ENCODE measurements around the gene TMEM30B. TPM values are rescaled to one million over a fixed set of nuclear protein-coding genes. Genes with fewer than 3 reads are reported as not detected.

The TMEM30B gene
- total RNA-seq, 1 donor from 2014 or later = 21.5 TPM

- DNase-seq (ENCODE audit: low spot score in 2 of 2) = no peak
- no peaks in the 10 kb centered on the region for H3K4me1 ChIP-seq
- intact Hi-C loops (cut with DNase I) = no loop called here
- no peak overlapping the region for H3K27ac ChIP-seq
- no peaks in the 10 kb centered on the region for H3K36me3 ChIP-seq
- H3K27me3 ChIP-seq = no peaks in the 10 kb centered on the region
- no peaks in the 10 kb centered on the region for H3K9me3 ChIP-seq
- TF ChIP-seq CTCF (IDR thresholded peaks at IDR 0.05) = no peak
- no peak overlapping the region for H3K4me3 ChIP-seq
Observed at GRCh38 chr14:61231810-61232209, 49.3 kb downstream of the TMEM30B start.

- TF ChIP-seq CTCF (IDR thresholded peaks at IDR 0.05) = no peak
- no peaks in the 10 kb centered on the region for H3K9me3 ChIP-seq
- no peak overlapping the region for H3K4me3 ChIP-seq
- H3K27me3 ChIP-seq = no peaks in the 10 kb centered on the region
- no peaks in the 10 kb centered on the region for H3K4me1 ChIP-seq
- no peak for DNase-seq (ENCODE audit: low spot score in 2 of 2)
- H3K27ac ChIP-seq = no peak overlapping the region
- intact Hi-C loops (cut with DNase I) = no loop called here
- no peaks in the 10 kb centered on the region for H3K36me3 ChIP-seq
Observed at GRCh38 chr14:61229981-61230380, 51.2 kb downstream of the TMEM30B start.

GRCh38 chr14:61229475-61229888, 51.7 kb downstream of the TMEM30B start:
- Histone ChIP-seq H3K27me3 (no peaks in the 10 kb centered on the region), H3K9me3 (no peaks in the 10 kb centered on the region), H3K4me3 (no peak overlapping the region), H3K4me1 (no peaks in the 10 kb centered on the region), H3K36me3 (no peaks in the 10 kb centered on the region), H3K27ac (no peak overlapping the region)
- no peak for TF ChIP-seq CTCF (IDR thresholded peaks at IDR 0.05)
- DNase-seq (ENCODE audit: low spot score in 2 of 2) = no peak
- intact Hi-C loops (cut with DNase I) = no loop called here

- Histone ChIP-seq H3K4me1 (no peaks in the 10 kb centered on the region), H3K36me3 (no peaks in the 10 kb centered on the region), H3K4me3 (no peak overlapping the region), H3K27ac (no peak overlapping the region), H3K9me3 (no peaks in the 10 kb centered on the region), H3K27me3 (no peaks in the 10 kb centered on the region)
- TF ChIP-seq CTCF (IDR thresholded peaks at IDR 0.05) = no peak
- no peak for DNase-seq (ENCODE audit: low spot score in 2 of 2)
- intact Hi-C loops (cut with DNase I) = no loop called here
Observed at GRCh38 chr14:61227884-61228591, 53.1 kb downstream of the TMEM30B start.

Other genes starting within 250 kb of the TMEM30B start
- 20.2 TPM for gene PRKCH, start 40.2 kb upstream of the TMEM30B start, total RNA-seq

All from ascending aorta (tissue), 2 donors.